ENCODE results near the gene PEPD. TPM values are rescaled to one million over a fixed set of nuclear protein-coding genes. Genes with fewer than 3 reads are reported as not detected.

The PEPD gene
- total and polyA plus RNA-seq, 2 of the 4 experiments (the other 2 are of a cell fraction) = 36.7 to 88.4 TPM

GRCh38 chr19:33509774-33510173 is 11.8 kb downstream of the PEPD start:
- no peak overlapping the region for H2AFZ ChIP-seq (replicated peaks; ENCODE audit: low read length, poor library complexity)
- H2BK20ac ChIP-seq (ENCODE audit: low read depth, low read length) = no peak overlapping the region
- TF ChIP-seq CEBPB (IDR thresholded peaks at IDR 0.05; ENCODE audit: low read depth, low read length) = no peak
- TF ChIP-seq MAFK (IDR thresholded peaks at IDR 0.05; ENCODE audit: low read depth, low read length) = no peak
- no peak for TF ChIP-seq SMC3 (IDR thresholded peaks at IDR 0.05; ENCODE audit: low read depth, low read length)
- H3K56ac ChIP-seq (ENCODE audit: extremely low read depth, insufficient read depth, low read length) = no peak overlapping the region
- BruUV-seq (replicated peaks) = no TSS peak
- H2BK120ac ChIP-seq (ENCODE audit: low read depth, low read length) = no peak overlapping the region
- no peak overlapping the region for H2BK5ac ChIP-seq (ENCODE audit: low read depth, low read length, poor library complexity, severe bottlenecking)
- no peak for ATAC-seq (ENCODE audit: low read depth)
- no peak overlapping the region for H3K4ac ChIP-seq (ENCODE audit: low read depth, low read length)
- H3K14ac ChIP-seq (replicated peaks; ENCODE audit: low read depth, low read length) = no peak overlapping the region
- H4K20me1 ChIP-seq (ENCODE audit: insufficient read depth, low read length) = peaks cover 21% of the 10 kb centered on the region
- peaks cover 14% of the 10 kb centered on the region; the same call in 1 of the 2 replicates for H3K9me1 ChIP-seq (ENCODE audit: insufficient read depth, low read length)
- H3K9ac ChIP-seq (ENCODE audit: low read depth, low read length) = no peak overlapping the region
- H2BK15ac ChIP-seq (ENCODE audit: low read depth, low read length) = no peak overlapping the region
- 100% methylated on average over 1 of the region's 15 CpGs; no CpG with 5 or more reads in 1 of the 2 experiments for WGBS, 2 experiments (ENCODE audit: extremely low coverage in 2 of 2, insufficient read length in 1 of 2)
- H3K27me3 ChIP-seq (ENCODE audit: control insufficient read depth, insufficient read depth, low read length) = no peaks in the 10 kb centered on the region
- ChIA-PET POLR2A (ENCODE audit: unreplicated experiment) (no interaction called here), CTCF (interaction anchor here (0.6 kb wide), 1 partner anchor 78 kb away, joined by 4 read pairs; no protein-coding TSS in a partner anchor)
- H3K23ac ChIP-seq (ENCODE audit: low read depth, low read length) = no peak overlapping the region
- dilution Hi-C loops (cut with HindIII; ENCODE audit: low sequenced_read_pairs, unreplicated experiment) = no loop called here
- H3K36me3 ChIP-seq (ENCODE audit: control insufficient read depth, insufficient read depth, low read length) = peaks cover 5% of the 10 kb centered on the region
- H4K8ac ChIP-seq (ENCODE audit: low read depth in 2 of 2, low read length in 2 of 2) = no peak overlapping the region
- no peak overlapping the region for H2AK5ac ChIP-seq (ENCODE audit: low read depth, low read length)
- no peak overlapping the region for H3K27ac ChIP-seq (ENCODE audit: insufficient read depth, low read length)
- H3K4me1 ChIP-seq (ENCODE audit: control insufficient read depth, insufficient read depth, low read length) = no peaks in the 10 kb centered on the region
- H3K9me3 ChIP-seq (ENCODE audit: control insufficient read depth, insufficient read depth, low read length) = no peaks in the 10 kb centered on the region
- no peak overlapping the region for H3K4me2 ChIP-seq (ENCODE audit: low read depth, low read length)
- in situ Hi-C loops (cut with MboI; ENCODE audit: low sequenced_read_pairs) = no loop called here
- intact Hi-C loops (cut with micrococcal nuclease) = no loop called here
- no peak for DNase-seq
- H4K91ac ChIP-seq (ENCODE audit: insufficient read depth, low read depth, low read length) = no peak overlapping the region
- H4K5ac ChIP-seq (ENCODE audit: low read depth, low read length) = no peak overlapping the region
- H3K18ac ChIP-seq (ENCODE audit: low read depth, low read length) = no peak overlapping the region
- H3K79me1 ChIP-seq (ENCODE audit: low read depth in 1 of 2, low read length in 2 of 2) = peaks cover 6 to 36% of the 10 kb centered on the region in 2 experiments; a peak in 3 of 4 replicates
- H2AK9ac ChIP-seq (replicated peaks; ENCODE audit: low read depth, low read length, poor library complexity) = no peak overlapping the region
- no peak overlapping the region for H3K4me3 ChIP-seq (ENCODE audit: insufficient read depth, low read depth, low read length)
